ENCODE results near the gene CD46. TPM values are rescaled to one million over a fixed set of nuclear protein-coding genes. Genes with fewer than 3 reads are reported as not detected.
"Not testable (repeated sequence)": the region's sequence is repeated elsewhere in the genome, so short reads cannot be mapped to it uniquely, and the experiment has no call there.

Gene CD46
- total RNA-seq, result 10 to 100 TPM; 44.9 to 85.4 TPM

GRCh38 chr1:207751790-207752455, at the start of gene CD46:
Gene CD46, plus strand, starts transcription at chr1:207752054. Its CDS starts 159 bp downstream, at chr1:207752213.
- TF ChIP-seq CTCF (IDR thresholded peaks at IDR 0.05), result no peak
- Histone ChIP-seq H3K4me3 (peak within 1 kb of the TSS; percentile 74 to 82), H3K36me3 (no peaks in the 10 kb centered on the region), H3K9me3 (no peaks in the 10 kb centered on the region), H3K27ac (peak within 1 kb of the TSS; percentile 87 to 89), H3K4me1 (peaks cover 0 to 76% of the 10 kb centered on the region in 2 donors), H3K27me3 (no peaks in the 10 kb centered on the region)
- DNase-seq (ENCODE audit: low spot score), result peak; percentile 98

- no peak overlapping the region for H3K27ac ChIP-seq
- no peaks in the 10 kb centered on the region for H3K4me1 ChIP-seq
- no peak for DNase-seq (ENCODE audit: low spot score)
- no peaks in the 10 kb centered on the region for H3K36me3 ChIP-seq
- H3K27me3 ChIP-seq, result no peaks in the 10 kb centered on the region
- no peaks in the 10 kb centered on the region for H3K9me3 ChIP-seq
- no peak overlapping the region for H3K4me3 ChIP-seq
- TF ChIP-seq CTCF (IDR thresholded peaks at IDR 0.05), result no peak
These were observed 49.5 kb upstream of the CD46 start for GRCh38 chr1:207702317-207702716.

- Histone ChIP-seq H3K36me3 (no peaks in the 10 kb centered on the region), H3K4me1 (no peaks in the 10 kb centered on the region), H3K9me3 (no peaks in the 10 kb centered on the region), H3K27ac (no peak overlapping the region), H3K27me3 (no peaks in the 10 kb centered on the region), H3K4me3 (no peak overlapping the region)
- no peak for DNase-seq (ENCODE audit: low spot score)
- no peak for TF ChIP-seq CTCF (IDR thresholded peaks at IDR 0.05)
These were observed 48.1 kb upstream of the CD46 start for GRCh38 chr1:207703712-207704111.

GRCh38 chr1:207708004-207708403, 43.9 kb upstream of the CD46 start:
- H3K9me3 ChIP-seq; H3K4me3 ChIP-seq; DNase-seq (ENCODE audit: low spot score); H3K27me3 ChIP-seq; H3K36me3 ChIP-seq; H3K4me1 ChIP-seq; H3K27ac ChIP-seq: not testable (repeated sequence)

DNA sequence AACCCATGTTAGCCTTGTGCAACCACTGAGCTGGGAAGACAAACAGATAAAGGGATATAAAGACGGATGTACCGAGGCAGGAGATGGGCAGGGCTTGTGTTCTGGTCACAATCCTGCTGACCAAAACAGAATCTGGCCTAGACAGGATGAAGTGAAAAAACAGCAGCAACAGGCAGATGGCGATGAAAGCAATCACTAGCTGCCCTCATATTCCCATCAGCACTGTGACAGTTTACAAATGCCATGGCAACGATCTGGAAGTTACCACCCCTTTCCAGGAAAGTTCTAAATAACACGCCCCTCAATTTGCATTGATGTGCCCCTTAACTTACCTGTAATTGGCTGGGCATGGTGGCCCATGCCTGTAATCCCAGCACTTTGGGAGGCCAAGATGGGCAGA, 40.6 kb upstream of the CD46 start:
- DNase-seq (ENCODE audit: low spot score), result no peak
- Histone ChIP-seq H3K27me3 (no peaks in the 10 kb centered on the region), H3K9me3 (no peaks in the 10 kb centered on the region), H3K36me3 (no peaks in the 10 kb centered on the region), H3K27ac (no peak overlapping the region), H3K4me3 (no peak overlapping the region), H3K4me1 (no peaks in the 10 kb centered on the region)
- no peak for TF ChIP-seq CTCF (IDR thresholded peaks at IDR 0.05)

- not testable (repeated sequence) for H3K27ac ChIP-seq; H3K9me3 ChIP-seq; H3K36me3 ChIP-seq; H3K27me3 ChIP-seq; DNase-seq (ENCODE audit: low spot score); H3K4me1 ChIP-seq; H3K4me3 ChIP-seq
These were observed 39.2 kb upstream of the CD46 start for GRCh38 chr1:207712701-207713100.

GRCh38 chr1:207713529-207713928, 38.3 kb upstream of the CD46 start:
- no peak overlapping the region for H3K27ac ChIP-seq
- no peak overlapping the region for H3K4me3 ChIP-seq
- no peaks in the 10 kb centered on the region for H3K4me1 ChIP-seq
- no peak for DNase-seq (ENCODE audit: low spot score)
- no peaks in the 10 kb centered on the region for H3K36me3 ChIP-seq
- TF ChIP-seq CTCF (IDR thresholded peaks at IDR 0.05), result no peak
- H3K9me3 ChIP-seq, result no peaks in the 10 kb centered on the region
- H3K27me3 ChIP-seq, result no peaks in the 10 kb centered on the region

Data from right atrium auricular region (tissue), 2 donors.